D341Med (cell line): ENCODE measurements around the gene FOLR1.

ENCODE experiments used
- DNase-seq: peaks from one replicate; pipeline ENCODE4 v3.0.0; 2012; ENCODE audit warnings: low spot score

The FOLR1 gene

DNA sequence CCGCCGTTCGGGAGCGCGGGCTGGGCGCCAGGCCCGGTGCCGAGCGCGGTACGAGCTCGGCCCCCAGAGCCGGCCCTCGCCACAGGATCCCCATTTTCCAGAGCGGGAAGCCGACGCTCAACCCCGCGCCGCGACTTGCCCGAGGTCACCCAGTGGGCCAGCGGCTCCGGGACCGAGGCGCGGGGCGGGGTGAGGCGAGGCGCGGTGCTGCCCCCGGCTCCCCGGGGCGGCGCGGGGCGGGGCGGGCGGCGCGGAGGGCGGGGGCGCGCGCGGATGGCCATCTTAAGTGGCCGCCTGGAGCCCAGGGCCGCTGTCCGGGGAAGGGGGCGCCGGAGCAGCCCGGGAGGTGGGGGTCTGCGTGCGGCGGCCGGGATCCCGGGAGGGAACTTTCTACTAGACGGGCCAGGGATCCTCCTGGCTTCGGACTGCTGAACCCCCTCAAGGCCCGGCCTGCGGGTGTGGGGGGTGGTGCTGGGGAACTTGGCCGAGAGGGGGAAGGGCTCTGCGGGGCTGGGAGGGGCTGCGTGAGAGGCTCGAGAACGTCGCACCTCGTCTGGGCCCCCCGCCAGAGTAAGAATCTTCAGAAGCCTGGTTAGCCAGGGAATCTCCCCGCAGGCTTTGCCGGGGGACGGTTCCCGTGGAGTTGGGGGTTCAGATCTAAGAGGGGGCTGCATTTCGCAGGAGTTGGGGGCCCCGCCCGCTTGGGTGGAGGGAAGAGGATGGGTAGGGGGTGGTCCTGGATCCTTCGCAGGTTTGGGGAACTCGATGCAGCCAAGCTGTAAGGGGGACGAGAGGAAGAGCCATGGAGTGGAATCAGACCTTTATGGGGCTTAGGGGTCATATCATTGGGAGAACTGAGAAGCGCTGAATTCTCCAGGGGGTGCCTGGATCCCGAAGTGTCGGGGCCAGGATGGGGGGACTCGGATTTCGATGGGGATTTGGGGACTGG is 31.9 kb downstream of the FOLR1 start:
- peak; percentile 72 for DNase-seq

DNA sequence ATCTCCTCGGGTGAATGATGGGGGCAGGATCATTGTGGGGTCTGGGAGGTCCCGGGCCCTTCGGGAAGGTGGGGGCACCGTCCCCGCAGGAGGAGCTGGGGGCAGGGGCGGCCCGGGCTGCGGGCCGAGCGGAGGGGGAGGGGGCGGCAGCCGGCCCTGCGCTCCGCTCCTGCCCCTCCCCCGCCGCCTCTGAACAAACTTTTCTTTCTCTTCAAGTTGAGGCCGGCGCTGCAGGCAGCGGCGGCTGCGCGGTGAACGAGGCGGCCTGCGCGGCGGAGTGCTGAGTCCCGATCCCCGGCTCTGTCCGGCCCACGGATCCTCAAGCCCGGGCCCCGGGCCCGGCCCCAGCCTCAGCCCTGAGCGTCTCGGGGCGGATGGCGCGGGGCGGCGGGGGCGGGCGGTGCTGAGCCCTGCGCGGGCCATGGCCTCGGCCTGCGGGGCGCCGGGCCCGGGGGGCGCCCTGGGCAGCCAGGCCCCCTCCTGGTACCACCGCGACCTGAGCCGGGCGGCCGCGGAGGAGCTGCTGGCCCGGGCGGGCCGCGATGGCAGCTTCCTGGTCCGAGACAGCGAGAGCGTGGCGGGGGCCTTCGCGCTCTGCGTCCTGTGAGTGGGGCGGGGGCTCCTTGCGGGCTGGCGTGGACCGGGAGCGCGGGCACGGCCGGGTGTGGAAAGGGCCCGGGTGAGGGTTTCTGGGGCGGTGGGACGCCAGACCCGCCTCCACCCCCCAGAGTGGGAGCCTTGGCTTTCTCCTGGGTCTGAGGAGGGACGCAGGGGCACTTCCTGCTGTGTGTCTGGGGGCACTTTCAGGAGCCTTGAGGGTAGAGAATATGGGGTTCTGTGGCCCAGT is 32.8 kb downstream of the FOLR1 start, which contains the start of gene INPPL1:
Gene INPPL1 (plus strand): TSS at position 204 of the 847 bp plus-strand sequence. CDS start 218 bp downstream, at position 422.
- peak; percentile 57 for DNase-seq

DNA sequence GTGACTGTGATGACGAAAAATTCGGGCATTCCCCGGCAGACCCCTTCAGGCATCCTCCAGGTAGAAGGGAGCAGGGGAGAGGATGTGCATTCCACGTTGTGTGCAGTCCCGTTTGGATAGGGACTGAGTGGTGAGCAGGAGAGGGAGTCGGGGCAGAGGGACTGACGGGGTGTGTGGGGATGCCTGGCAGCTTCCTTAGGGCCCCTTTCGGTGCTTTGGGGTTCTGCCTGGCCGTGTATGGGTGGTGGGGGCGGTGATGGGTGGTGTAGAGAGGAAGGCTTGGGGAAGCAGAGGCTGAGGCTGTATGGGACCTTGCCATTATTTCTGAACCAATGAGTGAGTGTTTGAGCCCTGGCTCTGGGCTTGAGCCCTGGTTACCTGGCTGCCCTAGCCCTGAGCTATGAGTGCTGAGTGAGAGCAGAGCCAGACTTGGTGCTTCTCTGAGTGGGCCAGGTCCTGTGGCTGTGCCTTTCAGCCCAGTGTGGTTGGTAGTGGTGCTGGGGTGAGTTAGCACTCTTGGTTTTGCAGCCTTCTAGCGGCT is 33.5 kb downstream of the FOLR1 start:
- DNase-seq, result peak; percentile 17

DNA sequence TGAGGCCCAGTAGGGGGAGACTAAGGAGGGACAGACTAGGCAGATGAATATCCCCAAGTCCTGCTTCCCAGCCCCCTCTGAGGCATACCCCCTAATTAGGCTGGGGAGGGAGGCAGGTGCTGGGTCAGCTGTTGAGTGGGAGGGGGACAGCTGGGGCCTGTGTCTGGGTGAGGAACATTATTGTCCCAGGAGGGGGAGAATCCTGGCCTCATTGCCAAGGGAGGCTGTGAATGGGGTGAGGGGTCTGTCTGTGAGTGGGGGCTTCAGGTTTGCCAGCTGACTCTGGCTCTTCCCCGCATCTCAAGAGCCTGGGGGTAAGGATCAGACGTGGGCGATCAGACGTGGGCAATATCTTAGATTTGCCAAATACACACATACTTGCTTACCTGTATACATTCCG is 34.8 kb downstream of the FOLR1 start:
- DNase-seq, result peak; percentile 8

DNA sequence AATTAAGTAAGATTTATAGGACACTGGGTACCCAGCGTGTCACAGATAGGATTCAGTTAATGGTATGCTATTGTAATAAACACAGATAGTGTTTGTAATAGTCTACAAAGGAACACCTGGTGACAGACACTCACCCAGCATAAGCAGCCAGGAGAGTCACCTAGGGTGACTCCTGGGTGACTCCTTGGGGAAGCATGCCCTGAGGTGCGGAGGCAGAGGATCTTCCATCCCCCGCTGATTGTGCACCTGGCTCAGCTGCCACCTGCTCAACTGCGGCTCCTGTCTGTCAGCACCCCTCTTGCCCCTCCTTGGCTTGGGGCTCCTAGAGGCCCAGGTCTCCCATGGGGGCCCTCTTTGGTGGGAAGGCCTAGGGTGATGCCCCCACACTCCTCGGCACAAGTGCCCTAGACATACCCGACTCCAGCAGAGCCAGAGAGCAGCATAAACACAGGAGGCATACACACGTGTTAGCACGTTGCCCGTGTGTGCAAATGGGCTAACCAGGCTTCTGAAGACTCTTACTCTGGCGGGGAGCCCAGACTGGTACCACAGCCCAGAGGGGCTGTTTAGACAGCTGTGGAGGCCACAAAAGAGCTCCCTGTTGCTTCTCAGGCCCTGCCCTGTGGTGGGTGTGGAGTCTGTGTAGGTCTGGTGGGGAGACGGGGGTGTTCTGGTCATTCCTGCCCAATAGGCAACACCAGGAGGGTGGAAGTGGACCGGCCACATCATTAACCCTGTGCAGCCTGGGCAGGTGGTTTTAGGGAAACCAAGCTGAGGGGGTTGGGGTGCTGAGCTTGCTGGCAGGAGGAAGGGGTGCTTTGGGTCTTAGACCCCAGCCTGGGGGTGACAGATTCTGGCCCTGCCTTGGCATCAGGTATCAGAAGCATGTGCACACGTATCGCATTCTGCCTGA is 35.6 kb downstream of the FOLR1 start:
- peak; percentile 13 for DNase-seq

DNA sequence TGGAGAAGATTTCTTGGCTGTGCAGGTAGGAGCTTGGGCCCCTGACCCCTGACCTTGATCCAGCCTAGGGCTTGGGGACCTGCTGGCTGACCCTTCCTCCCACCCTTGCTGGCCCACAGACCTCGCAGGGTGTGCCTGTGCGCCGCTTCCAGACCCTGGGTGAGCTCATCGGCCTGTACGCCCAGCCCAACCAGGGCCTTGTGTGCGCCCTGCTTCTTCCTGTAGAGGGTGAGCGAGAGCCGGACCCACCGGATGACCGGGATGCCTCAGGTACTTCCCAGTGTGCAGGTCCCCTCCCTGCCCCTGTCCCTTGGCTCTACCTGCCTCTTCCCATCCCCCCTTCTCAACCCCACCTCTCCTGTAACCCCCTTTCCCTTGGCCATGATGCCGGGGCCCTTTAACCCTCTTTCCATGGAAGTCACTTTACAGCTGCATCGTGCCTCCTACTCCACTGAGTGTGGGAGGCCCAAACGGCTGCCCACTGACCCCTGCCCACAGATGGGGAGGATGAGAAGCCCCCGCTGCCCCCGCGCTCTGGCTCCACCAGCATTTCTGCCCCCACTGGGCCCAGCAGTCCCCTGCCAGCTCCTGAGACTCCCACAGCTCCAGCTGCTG is 36.4 kb downstream of the FOLR1 start:
- peak; percentile 43 for DNase-seq

DNA sequence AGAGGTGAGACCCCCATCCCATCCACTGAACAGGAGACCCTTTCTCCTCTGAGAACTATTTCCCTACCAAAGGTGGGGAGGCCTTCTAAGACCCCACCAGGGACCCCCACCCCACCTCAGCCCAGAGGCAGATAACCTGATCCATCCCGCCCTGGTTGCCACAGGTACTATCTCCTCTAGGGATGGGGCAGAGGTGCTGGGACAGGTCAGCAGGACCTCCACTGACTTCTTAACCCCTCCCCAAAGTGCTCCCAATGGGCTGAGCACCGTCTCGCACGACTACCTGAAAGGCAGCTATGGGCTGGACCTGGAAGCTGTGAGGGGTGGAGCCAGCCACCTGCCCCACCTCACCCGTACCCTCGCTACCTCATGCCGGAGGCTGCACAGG is 36.9 kb downstream of the FOLR1 start:
- DNase-seq, result no peak

DNA sequence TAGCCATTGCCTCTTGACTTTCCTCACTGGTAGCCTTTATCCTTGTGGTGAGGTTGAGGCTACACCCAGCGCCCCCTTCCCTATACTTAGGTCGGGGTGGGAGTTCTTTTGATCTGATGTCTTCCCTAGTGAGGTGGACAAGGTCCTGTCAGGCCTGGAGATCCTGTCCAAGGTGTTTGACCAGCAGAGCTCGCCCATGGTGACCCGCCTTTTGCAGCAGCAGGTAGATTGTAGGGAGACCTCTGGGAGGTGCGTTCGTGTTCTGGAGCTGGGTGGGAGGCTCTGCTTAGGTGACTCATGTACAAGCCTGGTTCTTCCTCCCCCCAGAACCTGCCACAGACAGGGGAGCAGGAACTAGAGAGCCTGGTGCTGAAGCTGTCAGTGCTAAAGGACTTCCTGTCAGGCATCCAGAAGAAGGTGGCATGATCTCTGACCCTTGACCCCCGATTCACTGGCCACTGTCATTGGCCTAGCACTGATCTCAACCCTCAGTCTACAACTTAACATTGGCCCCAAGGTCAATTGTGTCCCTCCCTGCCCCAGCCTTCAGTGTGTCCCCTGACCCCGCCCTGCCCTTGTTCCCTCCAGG is 37.5 kb downstream of the FOLR1 start:
- DNase-seq, result peak; percentile 8

DNA sequence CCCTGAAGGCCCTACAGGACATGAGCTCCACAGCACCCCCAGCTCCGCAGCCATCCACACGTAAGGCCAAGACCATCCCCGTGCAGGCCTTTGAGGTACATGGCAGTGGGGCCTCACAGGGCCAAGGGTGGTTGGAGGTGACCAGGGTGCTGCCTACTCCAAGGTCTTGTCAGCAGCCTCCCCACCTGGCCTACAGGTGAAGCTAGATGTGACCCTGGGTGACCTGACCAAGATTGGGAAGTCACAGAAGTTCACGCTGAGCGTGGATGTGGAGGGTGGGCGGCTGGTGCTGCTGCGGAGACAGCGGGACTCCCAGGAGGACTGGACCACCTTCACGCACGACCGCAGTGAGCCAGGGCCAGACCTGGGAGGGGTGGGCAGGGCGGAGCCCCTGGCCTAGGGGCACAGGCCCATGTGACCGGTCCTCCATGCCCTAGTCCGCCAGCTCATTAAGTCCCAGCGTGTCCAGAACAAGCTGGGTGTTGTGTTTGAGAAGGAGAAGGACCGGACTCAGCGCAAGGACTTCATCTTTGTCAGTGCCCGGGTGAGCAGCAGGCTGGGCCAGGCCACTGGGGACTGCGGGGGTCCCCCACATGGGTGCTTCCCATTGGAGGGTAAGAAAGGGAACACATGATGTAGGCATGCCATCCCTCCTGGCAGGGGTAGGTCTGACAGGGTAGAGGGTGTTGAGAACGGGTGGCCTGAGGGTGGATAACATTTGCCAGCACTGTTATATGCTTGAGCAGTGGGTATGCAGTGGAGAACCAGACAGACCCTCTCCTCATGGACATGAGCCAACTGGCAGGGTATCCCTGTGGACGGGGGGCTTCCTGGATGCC is 38.2 kb downstream of the FOLR1 start:
- peak; percentile 13 for DNase-seq

DNA sequence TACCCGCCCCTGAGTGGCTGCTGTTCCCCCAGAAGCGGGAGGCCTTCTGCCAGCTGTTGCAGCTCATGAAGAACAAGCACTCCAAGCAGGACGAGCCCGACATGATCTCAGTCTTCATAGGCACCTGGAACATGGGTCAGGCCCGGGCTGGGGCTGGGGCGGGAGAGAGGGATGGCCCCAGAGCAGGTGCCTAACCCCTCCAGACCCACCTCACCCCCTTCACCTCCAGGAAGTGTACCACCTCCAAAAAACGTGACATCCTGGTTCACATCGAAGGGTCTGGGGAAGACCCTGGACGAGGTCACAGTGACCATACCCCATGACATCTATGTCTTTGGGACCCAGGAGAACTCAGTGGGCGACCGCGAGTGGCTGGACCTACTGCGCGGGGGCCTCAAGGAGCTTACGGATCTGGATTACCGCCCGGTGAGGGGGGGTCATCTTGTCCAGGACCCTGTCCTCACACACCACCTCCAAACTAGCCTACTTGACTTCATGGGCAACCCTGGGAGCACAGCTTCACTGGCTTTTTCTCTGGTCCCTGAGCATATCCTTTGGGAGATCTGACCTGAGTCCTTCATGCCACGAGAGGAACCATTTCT is 38.9 kb downstream of the FOLR1 start:
- DNase-seq, result peak; percentile 9

DNA sequence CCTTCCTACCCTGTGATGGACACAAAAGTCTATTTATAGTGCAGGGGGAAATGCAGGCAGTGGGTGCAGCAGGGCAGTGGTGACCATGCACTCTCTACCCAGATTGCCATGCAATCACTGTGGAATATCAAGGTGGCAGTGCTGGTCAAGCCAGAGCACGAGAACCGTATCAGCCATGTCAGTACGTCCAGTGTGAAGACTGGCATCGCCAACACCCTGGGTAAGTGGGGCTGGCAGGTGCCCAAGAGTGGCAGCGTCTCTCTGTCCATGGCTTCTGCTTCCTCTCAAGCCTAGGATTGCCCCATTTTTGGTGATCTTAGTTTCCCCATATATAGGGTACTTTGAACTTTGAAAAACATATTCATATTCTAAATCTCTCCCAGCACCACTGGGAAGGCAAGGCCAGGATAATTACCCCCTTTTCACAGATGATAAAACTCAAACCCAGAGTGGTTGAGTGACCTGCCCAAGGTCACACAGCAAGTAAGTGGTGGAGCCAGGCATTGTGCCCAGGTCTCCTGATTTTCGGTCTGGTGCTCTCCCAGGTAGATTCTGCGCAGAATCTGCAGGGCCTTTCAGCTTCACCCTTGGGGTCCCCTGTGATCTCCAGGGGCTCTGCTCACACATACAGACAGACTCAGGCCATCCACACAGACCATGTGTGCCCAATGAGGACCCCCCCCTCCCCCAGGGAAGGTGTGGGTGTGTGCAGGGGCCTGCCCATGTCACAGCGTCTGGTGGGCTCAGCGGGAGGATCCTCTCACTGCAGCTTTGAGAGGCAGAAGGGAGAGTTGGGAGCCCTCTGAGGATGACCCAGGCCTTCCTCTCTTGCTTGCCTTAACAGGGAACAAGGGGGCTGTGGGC is 39.7 kb downstream of the FOLR1 start:
- peak; percentile 6 for DNase-seq

DNA sequence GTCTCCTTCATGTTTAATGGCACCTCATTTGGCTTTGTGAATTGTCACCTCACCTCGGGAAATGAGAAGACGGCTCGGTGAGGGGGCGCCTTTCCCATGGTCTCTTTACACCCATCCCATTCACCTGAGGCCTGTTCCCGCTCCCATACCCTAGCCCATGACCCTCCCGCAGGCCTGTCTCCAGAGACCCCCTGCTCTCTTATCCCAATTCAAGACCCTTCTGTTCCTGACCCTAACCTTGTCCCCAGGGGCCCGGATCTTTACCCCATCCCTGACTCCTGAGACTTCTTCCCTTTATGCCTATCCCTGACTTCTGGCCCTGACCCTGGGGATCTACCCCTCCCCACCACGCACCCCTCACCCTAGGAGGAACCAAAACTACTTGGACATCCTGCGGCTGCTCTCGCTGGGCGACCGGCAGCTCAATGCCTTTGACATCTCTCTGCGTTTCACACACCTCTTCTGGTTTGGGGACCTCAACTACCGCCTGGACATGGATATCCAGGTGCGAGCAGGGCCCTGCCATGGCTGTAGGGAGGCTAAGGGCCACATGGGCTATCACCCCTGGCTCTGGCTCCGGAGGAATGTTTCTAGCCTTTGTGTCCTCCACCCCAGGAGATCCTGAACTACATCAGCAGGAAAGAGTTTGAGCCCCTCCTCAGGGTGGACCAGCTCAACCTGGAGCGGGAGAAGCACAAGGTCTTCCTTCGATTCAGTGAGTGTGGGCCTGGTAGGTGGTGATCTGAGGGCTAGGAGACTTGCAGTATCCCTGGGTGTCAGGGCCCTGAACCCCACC is 40.5 kb downstream of the FOLR1 start:
- DNase-seq, result peak; percentile 3

DNA sequence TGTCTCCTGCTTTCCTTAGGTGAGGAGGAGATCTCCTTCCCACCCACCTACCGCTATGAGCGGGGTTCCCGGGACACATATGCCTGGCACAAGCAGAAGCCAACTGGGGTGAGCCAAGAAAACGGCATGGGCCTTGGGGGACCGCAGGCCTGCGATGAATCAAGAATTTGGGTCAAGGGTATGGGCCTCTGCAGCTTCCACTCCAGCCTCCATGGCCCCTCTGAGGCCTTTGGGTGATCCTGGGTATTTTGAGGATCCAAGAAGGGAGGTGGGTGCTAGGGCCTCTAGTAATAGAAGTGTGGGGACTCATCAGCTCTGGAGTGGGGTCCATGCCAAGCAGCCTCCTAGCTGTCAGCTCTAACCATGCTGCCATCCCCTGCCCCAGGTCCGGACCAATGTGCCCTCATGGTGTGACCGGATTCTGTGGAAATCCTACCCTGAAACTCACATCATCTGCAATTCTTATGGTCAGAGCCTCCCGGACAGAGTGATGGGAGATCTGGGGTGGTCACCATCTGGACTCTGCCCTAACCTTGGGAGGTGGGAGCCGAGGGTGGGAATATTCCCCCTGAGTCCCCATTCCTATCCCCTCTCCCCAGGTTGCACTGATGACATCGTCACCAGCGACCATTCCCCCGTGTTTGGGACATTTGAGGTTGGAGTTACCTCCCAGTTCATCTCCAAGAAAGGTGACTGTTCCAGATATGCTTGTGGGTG is 41.3 kb downstream of the FOLR1 start:
- peak; percentile 7 for DNase-seq

DNA sequence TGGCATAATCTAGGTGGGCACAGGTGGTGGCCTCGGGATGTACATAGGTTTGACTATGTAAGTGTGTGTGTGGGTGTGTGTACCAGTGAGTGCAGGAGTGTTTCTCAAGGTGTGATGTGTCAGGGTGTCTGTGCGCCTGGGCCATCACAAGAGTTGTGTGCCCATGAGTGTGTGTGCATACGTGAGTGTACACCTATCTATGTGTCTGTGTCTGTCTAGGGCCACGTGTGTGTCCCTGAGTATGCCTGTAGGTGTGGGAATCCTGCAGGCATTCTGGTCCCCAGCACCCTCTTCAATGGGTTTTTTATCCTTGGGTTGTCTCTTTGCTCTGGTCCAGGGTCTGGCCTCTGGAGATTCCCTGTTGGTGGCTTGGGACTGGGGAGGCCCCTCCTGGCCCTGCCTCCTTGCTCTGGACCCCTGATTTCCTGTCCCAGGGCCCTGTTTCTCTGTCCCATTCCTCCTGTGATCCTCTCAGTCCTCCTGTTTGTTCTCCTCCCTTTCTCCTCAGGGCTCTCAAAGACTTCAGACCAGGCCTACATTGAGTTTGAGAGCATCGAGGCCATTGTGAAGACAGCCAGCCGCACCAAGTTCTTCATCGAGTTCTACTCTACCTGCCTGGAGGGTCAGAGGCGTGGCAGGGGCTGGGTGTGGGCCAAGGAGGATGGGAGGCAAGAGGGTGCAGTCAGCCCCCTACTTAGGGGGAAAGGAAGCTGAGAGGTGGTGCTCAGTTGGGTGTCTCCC is 42.0 kb downstream of the FOLR1 start:
- DNase-seq, result peak; percentile 12

DNA sequence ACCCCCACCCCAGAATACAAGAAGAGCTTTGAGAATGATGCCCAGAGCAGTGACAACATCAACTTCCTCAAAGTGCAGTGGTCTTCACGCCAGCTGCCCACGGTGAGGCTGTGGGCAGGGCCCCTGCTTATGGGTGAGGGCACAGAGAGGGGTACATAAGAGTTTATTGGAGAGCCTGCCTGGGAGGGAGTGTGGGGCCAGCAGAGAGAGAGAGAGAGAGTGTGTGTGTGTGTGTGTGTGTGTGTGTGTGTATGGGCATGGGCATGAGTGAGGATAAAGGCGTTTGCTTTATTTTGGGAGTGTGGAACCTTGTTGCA is 42.5 kb downstream of the FOLR1 start:
- no peak for DNase-seq

DNA sequence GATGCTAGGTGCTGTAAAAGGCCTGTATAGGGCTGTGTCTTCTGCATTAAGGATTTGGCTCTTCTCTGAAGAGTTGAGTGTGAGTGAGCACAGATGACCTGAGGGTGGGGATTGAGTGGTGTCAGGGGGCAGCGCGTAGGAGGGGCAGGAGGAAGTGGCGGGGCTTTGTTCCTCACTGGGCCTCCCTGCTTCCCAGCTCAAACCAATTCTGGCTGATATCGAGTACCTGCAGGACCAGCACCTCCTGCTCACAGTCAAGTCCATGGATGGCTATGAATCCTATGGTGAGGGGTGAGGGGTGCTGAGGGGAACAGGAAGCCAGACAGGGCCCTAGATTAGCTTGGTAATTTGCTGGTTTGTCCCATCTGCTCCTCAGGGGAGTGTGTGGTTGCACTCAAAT is 43.0 kb downstream of the FOLR1 start:
- DNase-seq, result no peak
